SU-DHL-6 (cell line): Measurements from ENCODE around the gene TSHZ2.
A peak's percentile ranks its signal among the peaks of the same experiment; 100 is the strongest.

Experiments used
- H2AFZ ChIP-seq: fragments of 200-600 bp; sonication (generic); 2 replicates; pipeline ENCODE4 v1.6.1; 2014; ENCODE audit warnings: low read depth, mild to moderate bottlenecking, moderate library complexity, mixed read lengths, antibody characterized with exemption, low read length; ENCODE audit not compliant: severe bottlenecking
- H3F3A ChIP-seq: fragments of 200-600 bp; shearing (Covaris generic); 2 replicates; pipeline ENCODE4 v1.6.0; 2016; ENCODE audit warnings: antibody characterized with exemption, mild to moderate bottlenecking; ENCODE audit not compliant: insufficient read depth
- H3K27ac ChIP-seq: fragments of 200-600 bp; sonication (generic); 2 replicates; pipeline ENCODE4 v1.5.1; 2016; ENCODE audit warnings: low read depth, mild to moderate bottlenecking, low read length, moderate library complexity, mixed read lengths
- H3K27me3 ChIP-seq: fragments of 200-600 bp; sonication (generic), shearing (Covaris generic); 2 replicates; pipeline ENCODE4 v1.6.0; 2014; ENCODE audit warnings: mild to moderate bottlenecking, low read length
- H3K36me3 ChIP-seq: fragments of 200-600 bp; sonication (generic); 2 replicates; pipeline ENCODE4 v1.6.1; 2014; ENCODE audit warnings: mild to moderate bottlenecking, low read length, mixed read lengths
- H3K4me2 ChIP-seq: fragments of 300-600, 200-600 bp; shearing (Covaris generic), sonication (generic); 2 replicates; pipeline ENCODE4 v1.6.0; 2014; ENCODE audit warnings: low read length, low read depth, mild to moderate bottlenecking; ENCODE audit not compliant: poor library complexity, severe bottlenecking
- H3K4me3 ChIP-seq: fragments of 200-600 bp; sonication (generic); 2 replicates; pipeline ENCODE4 v1.5.1; 2014; ENCODE audit warnings: antibody characterized with exemption, low read length, mild to moderate bottlenecking, mixed read lengths; ENCODE audit not compliant: insufficient read depth, poor library complexity, severe bottlenecking
- H3K79me2 ChIP-seq: fragments of 200-600 bp; sonication (generic); 2 replicates; pipeline ENCODE4 v1.6.1; 2014; ENCODE audit warnings: mild to moderate bottlenecking, low read length, moderate library complexity; ENCODE audit not compliant: insufficient read depth
- H3K9ac ChIP-seq: fragments of 200-600 bp; sonication (generic); 2 replicates; pipeline ENCODE4 v1.7.0; 2014; ENCODE audit warnings: mild to moderate bottlenecking, low read length
- H3K9me2 ChIP-seq: fragments of 200-600 bp; sonication (generic); replicated peaks from 2 replicates; pipeline ENCODE4 v1.6.1; 2014; ENCODE audit warnings: low read length; ENCODE audit not compliant: insufficient read depth
- H3K9me3 ChIP-seq: fragments of 200-600 bp; sonication (generic); 2 replicates; pipeline ENCODE4 v1.6.1; 2014; ENCODE audit warnings: low read length, mixed read lengths; ENCODE audit not compliant: insufficient read depth
- H4K20me1 ChIP-seq: fragments of 200-600 bp; sonication (generic); 2 replicates; pipeline ENCODE4 v1.6.1; 2014; ENCODE audit warnings: low read depth, mild to moderate bottlenecking, antibody characterized with exemption, low read length, moderate library complexity, mixed read lengths
- CTCF ChIP-seq: fragments of 200-600 bp; sonication (generic); IDR thresholded peaks from one replicate; pipeline ENCODE4 v1.5.1; 2017; ENCODE audit warnings: antibody characterized with exemption, mild to moderate bottlenecking, low read length, moderate library complexity; ENCODE audit not compliant: insufficient read depth, poor library complexity, severe bottlenecking
- EZH2phosphoT487 ChIP-seq: fragments of 200-600 bp; sonication (generic), shearing (Covaris generic); conservative IDR thresholded peaks from 2 replicates; pipeline ENCODE4 v1.6.1; 2018; ENCODE audit warnings: mild to moderate bottlenecking, antibody characterized with exemption, low read length, moderate library complexity, mixed read lengths

Gene TSHZ2

GRCh38 chr20:52984451-52984810 is 12.3 kb downstream of the TSHZ2 start:
- H2AFZ ChIP-seq, result peak overlapping the region; percentile 49
- H3K9me3 ChIP-seq, result no peaks in the 10 kb centered on the region
- no peaks in the 10 kb centered on the region for H3K9me2 ChIP-seq
- no peak overlapping the region for H3K9ac ChIP-seq
- no peak overlapping the region for H3K4me3 ChIP-seq
- H3K36me3 ChIP-seq, result no peaks in the 10 kb centered on the region
- H3K27ac ChIP-seq, result no peak overlapping the region
- TF ChIP-seq CTCF, result no peak
- TF ChIP-seq EZH2phosphoT487, result no peak
- H4K20me1 ChIP-seq, result no peaks in the 10 kb centered on the region
- no peaks in the 10 kb centered on the region for H3F3A ChIP-seq
- H3K79me2 ChIP-seq, result no peaks in the 10 kb centered on the region
- H3K27me3 ChIP-seq, result no peaks in the 10 kb centered on the region
- H3K4me2 ChIP-seq, result no peak overlapping the region

- no peaks in the 10 kb centered on the region for H3K9me2 ChIP-seq
- no peaks in the 10 kb centered on the region for H3K79me2 ChIP-seq
- no peak overlapping the region for H3K4me3 ChIP-seq
- no peak overlapping the region for H3K4me2 ChIP-seq
- H4K20me1 ChIP-seq, result no peaks in the 10 kb centered on the region
- no peaks in the 10 kb centered on the region for H3F3A ChIP-seq
- H3K9me3 ChIP-seq, result no peaks in the 10 kb centered on the region
- H3K27ac ChIP-seq, result no peak overlapping the region
- H3K9ac ChIP-seq, result no peak overlapping the region
- H3K27me3 ChIP-seq, result no peaks in the 10 kb centered on the region
- TF ChIP-seq CTCF, result no peak
- no peak for TF ChIP-seq EZH2phosphoT487
- H2AFZ ChIP-seq, result no peak overlapping the region
- H3K36me3 ChIP-seq, result no peaks in the 10 kb centered on the region
Measured at GRCh38 chr20:52985687-52986086, 13.5 kb downstream of the TSHZ2 start.

- Histone ChIP-seq H3K4me3 (no peak overlapping the region), H3K36me3 (no peaks in the 10 kb centered on the region), H3K9me3 (no peaks in the 10 kb centered on the region), H3K79me2 (no peaks in the 10 kb centered on the region), H3K27me3 (no peaks in the 10 kb centered on the region), H4K20me1 (no peaks in the 10 kb centered on the region), H3K9me2 (no peaks in the 10 kb centered on the region), H3K4me2 (no peak overlapping the region), H2AFZ (no peak overlapping the region), H3K9ac (no peak overlapping the region), H3K27ac (no peak overlapping the region), H3F3A (no peaks in the 10 kb centered on the region)
- no peak for TF ChIP-seq CTCF
Measured at GRCh38 chr20:52987295-52987694, 15.1 kb downstream of the TSHZ2 start.

GRCh38 chr20:52991830-52992229 is 19.7 kb downstream of the TSHZ2 start:
- no peak overlapping the region for H2AFZ ChIP-seq
- H3K4me2 ChIP-seq, result no peak overlapping the region
- no peaks in the 10 kb centered on the region for H3K79me2 ChIP-seq
- H4K20me1 ChIP-seq, result no peaks in the 10 kb centered on the region
- H3K27ac ChIP-seq, result no peak overlapping the region
- H3K4me3 ChIP-seq, result no peak overlapping the region
- H3K9me2 ChIP-seq, result no peaks in the 10 kb centered on the region
- H3F3A ChIP-seq, result no peaks in the 10 kb centered on the region
- no peaks in the 10 kb centered on the region for H3K27me3 ChIP-seq
- H3K9me3 ChIP-seq, result no peaks in the 10 kb centered on the region
- H3K9ac ChIP-seq, result no peak overlapping the region
- TF ChIP-seq EZH2phosphoT487 (no peak), CTCF (no peak)
- no peaks in the 10 kb centered on the region for H3K36me3 ChIP-seq
